Sigmoid colon (tissue), 3 donors: ENCODE results near the gene ETV2.

ENCODE experiments used
- POLR2A ChIP-seq, 2 donors: fragments of 450-650 bp; IDR thresholded peaks; one replicate each; pipeline ENCODE4 v1.6.1; 2016; ENCODE audit warnings: antibody characterized with exemption in 2 of 2, mild to moderate bottlenecking in 2 of 2, moderate library complexity in 2 of 2
- TF ChIP-seq, protein P1 (sequence below), 4 experiments: fragments of 450-650 bp in 3 of 4; fragments of 200-600 bp in 1 of 4; IDR thresholded peaks; one replicate each; pipeline ENCODE4 v1.5.1; 2016 to 2019; ENCODE audit warnings: antibody characterized with exemption in 4 of 4, mild to moderate bottlenecking in 3 of 4, moderate library complexity in 2 of 4

DNA sequence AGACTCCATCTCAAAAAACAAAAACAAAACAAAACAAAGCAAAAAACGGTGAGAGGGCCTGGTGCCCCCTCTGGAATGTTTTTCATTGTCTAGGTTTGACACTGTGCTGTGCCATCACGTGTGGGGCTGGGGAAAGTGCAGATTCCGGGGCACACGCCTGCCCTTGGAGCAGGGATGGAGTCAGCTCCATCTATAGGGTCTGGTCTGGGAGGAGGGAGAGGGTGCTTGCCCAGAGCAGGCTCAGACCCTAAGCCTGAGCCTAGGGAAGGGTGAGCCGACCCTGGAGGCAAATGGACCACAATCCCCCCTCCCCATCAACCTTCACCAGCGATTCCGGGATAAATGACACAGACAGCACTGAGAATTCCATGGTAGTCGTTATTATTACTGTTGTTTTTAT lies 51.9 kb downstream of the ETV2 start:
- TF ChIP-seq, protein P1, sequence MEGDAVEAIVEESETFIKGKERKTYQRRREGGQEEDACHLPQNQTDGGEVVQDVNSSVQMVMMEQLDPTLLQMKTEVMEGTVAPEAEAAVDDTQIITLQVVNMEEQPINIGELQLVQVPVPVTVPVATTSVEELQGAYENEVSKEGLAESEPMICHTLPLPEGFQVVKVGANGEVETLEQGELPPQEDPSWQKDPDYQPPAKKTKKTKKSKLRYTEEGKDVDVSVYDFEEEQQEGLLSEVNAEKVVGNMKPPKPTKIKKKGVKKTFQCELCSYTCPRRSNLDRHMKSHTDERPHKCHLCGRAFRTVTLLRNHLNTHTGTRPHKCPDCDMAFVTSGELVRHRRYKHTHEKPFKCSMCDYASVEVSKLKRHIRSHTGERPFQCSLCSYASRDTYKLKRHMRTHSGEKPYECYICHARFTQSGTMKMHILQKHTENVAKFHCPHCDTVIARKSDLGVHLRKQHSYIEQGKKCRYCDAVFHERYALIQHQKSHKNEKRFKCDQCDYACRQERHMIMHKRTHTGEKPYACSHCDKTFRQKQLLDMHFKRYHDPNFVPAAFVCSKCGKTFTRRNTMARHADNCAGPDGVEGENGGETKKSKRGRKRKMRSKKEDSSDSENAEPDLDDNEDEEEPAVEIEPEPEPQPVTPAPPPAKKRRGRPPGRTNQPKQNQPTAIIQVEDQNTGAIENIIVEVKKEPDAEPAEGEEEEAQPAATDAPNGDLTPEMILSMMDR (IDR thresholded peaks at IDR 0.05) = no peak
- TF ChIP-seq POLR2A (IDR thresholded peaks at IDR 0.05) = no peak
